GM11168 (cell line): ENCODE measurements around the gene CYP4B1.

Experiments used
- in situ Hi-C: fragments of 300-500 bp; cut with MboI; formaldehyde crosslinking; loops from one replicate; pipeline ENCODE4 v1.12.0; 2022; ENCODE audit warnings: low sequenced_read_pairs; ENCODE audit not compliant: unreplicated experiment

The CYP4B1 gene

GRCh38 chr1:46790446-46791101 lies 8.3 kb upstream of the CYP4B1 start:
- in situ Hi-C loops, result no loop called here

GRCh38 chr1:46793126-46793525 lies 5.7 kb upstream of the CYP4B1 start:
- in situ Hi-C loops, result no loop called here

GRCh38 chr1:46797696-46798470 lies 963 bp upstream of the CYP4B1 start:
- in situ Hi-C loops, result no loop called here

- in situ Hi-C loops, result no loop called here
Observed at GRCh38 chr1:46800742-46801141, 1.9 kb downstream of the CYP4B1 start.

GRCh38 chr1:46801323-46802055 lies 2.6 kb downstream of the CYP4B1 start:
- in situ Hi-C loops, result no loop called here

DNA sequence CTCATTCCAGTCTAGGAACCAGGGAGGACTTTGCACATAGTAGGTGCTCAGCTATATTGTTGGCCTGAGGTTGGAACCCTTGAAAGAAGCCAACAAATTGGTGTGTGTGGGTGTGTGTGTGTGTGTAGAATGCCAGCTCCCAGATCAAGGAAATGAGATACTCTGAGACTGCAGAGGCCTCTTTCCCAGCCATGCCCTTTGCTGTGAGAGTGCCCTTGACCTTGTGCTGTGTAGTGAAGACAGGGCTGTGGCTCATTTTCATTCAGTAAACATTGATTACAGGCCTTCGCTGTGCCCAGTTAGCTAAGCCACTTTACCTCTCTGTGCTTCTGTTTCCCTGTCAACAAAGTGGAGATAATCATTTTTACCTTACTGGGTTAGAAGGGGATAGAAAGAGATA lies 3.2 kb downstream of the CYP4B1 start:
- in situ Hi-C loops, result no loop called here

GRCh38 chr1:46802901-46803574 lies 4.2 kb downstream of the CYP4B1 start:
- in situ Hi-C loops, result no loop called here

DNA sequence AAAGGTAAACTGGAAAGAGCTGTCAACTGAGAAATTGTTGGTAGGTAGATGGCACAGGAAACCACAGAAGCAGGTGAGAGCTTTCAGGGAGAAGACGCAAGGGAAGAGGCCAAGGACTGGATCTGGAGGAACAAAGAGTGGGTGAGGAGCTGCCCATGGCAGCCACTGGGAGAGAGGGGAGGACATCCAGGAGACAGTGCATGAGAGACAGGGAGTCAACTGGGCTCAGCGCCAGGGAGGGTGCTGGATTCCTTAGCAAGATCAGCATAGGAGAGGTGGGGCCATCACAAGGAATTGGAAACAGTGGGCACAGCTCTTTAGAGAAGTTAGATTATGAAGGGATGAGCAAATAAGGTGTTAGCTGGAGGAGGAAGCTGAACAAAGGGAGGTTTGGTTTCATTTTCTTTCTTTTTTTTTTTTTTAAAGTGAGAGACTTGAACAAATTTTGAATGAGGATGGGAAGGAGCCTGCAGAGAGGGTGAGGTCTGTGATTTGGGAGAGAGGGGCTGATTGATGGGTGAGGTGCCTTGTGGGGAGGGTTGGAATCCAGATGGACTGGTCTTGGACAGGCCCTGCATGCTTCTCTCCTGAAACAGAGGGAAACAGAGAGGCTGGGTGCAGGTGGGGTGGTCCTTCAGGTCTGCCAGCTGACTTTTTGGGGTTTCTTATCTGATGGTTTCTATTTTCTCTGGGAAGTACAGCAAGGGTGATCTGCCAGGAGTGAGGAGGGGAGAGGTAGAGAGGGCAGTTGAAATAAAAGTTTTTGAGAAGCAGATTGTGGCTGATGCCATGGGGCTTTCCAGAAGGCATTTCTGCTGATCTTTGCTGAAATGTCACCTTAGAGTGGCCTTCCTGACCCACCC lies 5.4 kb downstream of the CYP4B1 start:
- in situ Hi-C loops, result no loop called here

- in situ Hi-C loops, result no loop called here
Observed at GRCh38 chr1:46804926-46805325, 6.1 kb downstream of the CYP4B1 start.

GRCh38 chr1:46805755-46806154 lies 6.9 kb downstream of the CYP4B1 start:
- in situ Hi-C loops, result no loop called here

- in situ Hi-C loops, result no loop called here
Observed at GRCh38 chr1:46806196-46807020, 7.6 kb downstream of the CYP4B1 start.

- in situ Hi-C loops, result no loop called here
Observed at GRCh38 chr1:46807046-46807972, 8.5 kb downstream of the CYP4B1 start.

GRCh38 chr1:46809071-46809470 lies 10.2 kb downstream of the CYP4B1 start:
- in situ Hi-C loops, result no loop called here

GRCh38 chr1:46809904-46810303 lies 11.1 kb downstream of the CYP4B1 start:
- in situ Hi-C loops, result no loop called here

DNA sequence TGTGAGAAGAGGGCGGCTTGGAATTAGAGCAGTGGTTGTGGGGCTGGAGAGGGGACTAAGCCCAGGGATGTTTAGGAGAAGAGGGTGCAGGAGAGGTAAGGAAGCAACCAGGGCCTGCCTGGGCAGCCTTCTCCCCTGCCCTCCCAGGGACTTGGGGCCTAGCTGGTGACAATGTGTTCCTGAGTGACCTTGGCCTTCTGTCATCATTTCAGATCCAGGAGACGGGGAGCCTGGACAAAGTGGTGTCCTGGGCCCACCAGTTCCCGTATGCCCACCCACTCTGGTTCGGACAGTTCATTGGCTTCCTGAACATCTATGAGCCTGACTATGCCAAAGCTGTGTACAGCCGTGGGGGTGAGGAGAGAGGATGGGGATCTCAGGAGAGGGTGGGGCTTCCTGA lies 11.8 kb downstream of the CYP4B1 start:
- in situ Hi-C loops, result no loop called here

- in situ Hi-C loops, result no loop called here
Observed at GRCh38 chr1:46811053-46811452, 12.2 kb downstream of the CYP4B1 start.

GRCh38 chr1:46812065-46812963 lies 13.5 kb downstream of the CYP4B1 start:
- in situ Hi-C loops, result no loop called here
